Effector memory CD8-positive, alpha-beta T cell (primary cell): ENCODE results near the gene SMNDC1.
"Not testable (repeated sequence)": the region's sequence is repeated elsewhere in the genome, so short reads cannot be mapped to it uniquely, and the experiment has no call there.

Experiments
- ATAC-seq: fragments of 150-1000 bp; cut with Tn5 transposase; replicated peaks from 2 replicates; pipeline ENCODE4 v1.10.0; 2021; ENCODE audit warnings: mild to moderate bottlenecking, moderate library complexity
- DNase-seq, 3 experiments: peaks; one replicate each; pipeline ENCODE4 v3.0.0; 2021
- H3K27ac Mint-ChIP-seq, 2 donors: one replicate each; pipeline ENCODE4 v1.8.0; 2022; ENCODE audit warnings: mild to moderate bottlenecking in 2 of 2, mixed read lengths in 2 of 2, moderate library complexity in 2 of 2
- H3K27me3 Mint-ChIP-seq, 2 donors: one replicate each; pipeline ENCODE4 v1.8.0; 2022; ENCODE audit warnings: mixed read lengths in 2 of 2
- H3K36me3 Mint-ChIP-seq: one replicate; pipeline ENCODE4 v1.8.0; 2022; ENCODE audit warnings: mild to moderate bottlenecking, moderate library complexity, mixed read lengths; ENCODE audit not compliant: insufficient read depth
- H3K4me1 Mint-ChIP-seq, 2 donors: one replicate each; pipeline ENCODE4 v1.8.0; 2022; ENCODE audit warnings: low read depth in 2 of 2, mixed read lengths in 2 of 2
- H3K4me3 Mint-ChIP-seq, 2 donors: one replicate each; pipeline ENCODE4 v1.8.0; 2022; ENCODE audit warnings: mild to moderate bottlenecking in 2 of 2, mixed read lengths in 2 of 2, moderate library complexity in 2 of 2
- H3K9me3 Mint-ChIP-seq, 2 donors: one replicate each; pipeline ENCODE4 v1.8.0; 2022; ENCODE audit warnings: mixed read lengths in 2 of 2

The SMNDC1 gene

GRCh38 chr10:110296966-110297365, 7.8 kb downstream of the SMNDC1 start:
- ATAC-seq (no peak), DNase-seq (no peak)
- Mint-ChIP-seq H3K9me3 (no peaks in the 10 kb centered on the region), H3K27ac (peak overlapping the region; percentile 3 to 32), H3K4me3 (no peak overlapping the region), H3K36me3 (peaks cover 89% of the 10 kb centered on the region), H3K4me1 (peaks cover 12 to 26% of the 10 kb centered on the region in 2 donors), H3K27me3 (no peaks in the 10 kb centered on the region)

- no peaks in the 10 kb centered on the region for H3K9me3 Mint-ChIP-seq
- H3K36me3 Mint-ChIP-seq = peaks cover 41% of the 10 kb centered on the region
- H3K4me1 Mint-ChIP-seq = no peaks in the 10 kb centered on the region
- DNase-seq = no peak
- no peak overlapping the region for H3K4me3 Mint-ChIP-seq
- peak overlapping the region in 1 of 2 donors; percentile 60 for H3K27ac Mint-ChIP-seq
- ATAC-seq = no peak
- H3K27me3 Mint-ChIP-seq = no peaks in the 10 kb centered on the region
Observed at GRCh38 chr10:110286841-110287240, 17.9 kb downstream of the SMNDC1 start.

GRCh38 chr10:110285501-110285900, 19.2 kb downstream of the SMNDC1 start:
- Mint-ChIP-seq H3K27ac (no peak overlapping the region), H3K4me1 (no peaks in the 10 kb centered on the region), H3K9me3 (no peaks in the 10 kb centered on the region), H3K4me3 (no peak overlapping the region), H3K27me3 (no peaks in the 10 kb centered on the region), H3K36me3 (peaks cover 40% of the 10 kb centered on the region)
- ATAC-seq (no peak), DNase-seq (no peak)

GRCh38 chr10:110284262-110284661, 20.5 kb downstream of the SMNDC1 start:
- H3K27me3 Mint-ChIP-seq = no peaks in the 10 kb centered on the region
- peaks cover 41% of the 10 kb centered on the region for H3K36me3 Mint-ChIP-seq
- ATAC-seq (no peak), DNase-seq (no peak)
- H3K9me3 Mint-ChIP-seq = no peaks in the 10 kb centered on the region
- no peak overlapping the region for H3K4me3 Mint-ChIP-seq
- no peaks in the 10 kb centered on the region for H3K4me1 Mint-ChIP-seq
- H3K27ac Mint-ChIP-seq = peak overlapping the region in 1 of 2 donors; percentile 67

GRCh38 chr10:110279407-110279986, 25.2 kb downstream of the SMNDC1 start:
- Mint-ChIP-seq H3K4me3 (no peak overlapping the region), H3K4me1 (peaks cover 0 to 16% of the 10 kb centered on the region in 2 donors), H3K27me3 (peaks cover 0 to 4% of the 10 kb centered on the region in 2 donors), H3K36me3 (peaks cover 16% of the 10 kb centered on the region), H3K27ac (no peak overlapping the region), H3K9me3 (no peaks in the 10 kb centered on the region)
- ATAC-seq = peak; percentile 48
- peak; percentile 38 to 54 (median 41) for DNase-seq

- H3K27me3 Mint-ChIP-seq = peaks cover 0 to 4% of the 10 kb centered on the region in 2 donors
- no peak overlapping the region for H3K27ac Mint-ChIP-seq
- no peak for DNase-seq
- H3K9me3 Mint-ChIP-seq = no peaks in the 10 kb centered on the region
- H3K36me3 Mint-ChIP-seq = peaks cover 13% of the 10 kb centered on the region
- no peak for ATAC-seq
- no peak overlapping the region for H3K4me3 Mint-ChIP-seq
- peaks cover 0 to 18% of the 10 kb centered on the region in 2 donors for H3K4me1 Mint-ChIP-seq
Observed at GRCh38 chr10:110278562-110279406, 25.9 kb downstream of the SMNDC1 start.

- DNase-seq (no peak), ATAC-seq (no peak)
- H3K9me3 Mint-ChIP-seq = no peaks in the 10 kb centered on the region
- peaks cover 3 to 25% of the 10 kb centered on the region in 2 donors for H3K4me1 Mint-ChIP-seq
- peaks cover 0 to 4% of the 10 kb centered on the region in 2 donors for H3K27me3 Mint-ChIP-seq
- no peak overlapping the region for H3K4me3 Mint-ChIP-seq
- H3K27ac Mint-ChIP-seq = no peak overlapping the region
- H3K36me3 Mint-ChIP-seq = peaks cover 12% of the 10 kb centered on the region
Observed at GRCh38 chr10:110277591-110277990, 27.1 kb downstream of the SMNDC1 start.

- Mint-ChIP-seq H3K36me3 (peaks cover 12% of the 10 kb centered on the region), H3K9me3 (no peaks in the 10 kb centered on the region), H3K4me1 (peaks cover 3 to 25% of the 10 kb centered on the region in 2 donors), H3K4me3 (no peak overlapping the region), H3K27me3 (peaks cover 0 to 4% of the 10 kb centered on the region in 2 donors), H3K27ac (no peak overlapping the region)
- no peak for ATAC-seq
- no peak for DNase-seq
Observed at GRCh38 chr10:110276603-110277002, 28.1 kb downstream of the SMNDC1 start.

- Mint-ChIP-seq H3K4me3 (peak overlapping the region in 1 of 2 donors; percentile 34), H3K36me3 (peaks cover 6% of the 10 kb centered on the region), H3K27ac (peak overlapping the region in 1 of 2 donors; percentile 89), H3K27me3 (peaks cover 0 to 4% of the 10 kb centered on the region in 2 donors), H3K4me1 (peaks cover 3 to 25% of the 10 kb centered on the region in 2 donors), H3K9me3 (no peaks in the 10 kb centered on the region)
- ATAC-seq (peak; percentile 89), DNase-seq (peak in 1 of 3 experiments; percentile 19)
Observed at GRCh38 chr10:110275128-110275729, 29.5 kb downstream of the SMNDC1 start.

- Mint-ChIP-seq H3K27me3 (peaks cover 0 to 4% of the 10 kb centered on the region in 2 donors), H3K4me3 (peak overlapping the region in 1 of 2 donors; percentile 34), H3K4me1 (peaks cover 7 to 28% of the 10 kb centered on the region in 2 donors), H3K36me3 (peaks cover 6% of the 10 kb centered on the region), H3K27ac (peak overlapping the region in 1 of 2 donors; percentile 89), H3K9me3 (no peaks in the 10 kb centered on the region)
- ATAC-seq = no peak
- no peak for DNase-seq
Observed at GRCh38 chr10:110274647-110275046, 30.1 kb downstream of the SMNDC1 start.

GRCh38 chr10:110274072-110274627, 30.6 kb downstream of the SMNDC1 start:
- H3K27ac Mint-ChIP-seq = peak overlapping the region in 1 of 2 donors; percentile 89
- peaks cover 6% of the 10 kb centered on the region for H3K36me3 Mint-ChIP-seq
- peaks cover 0 to 4% of the 10 kb centered on the region in 2 donors for H3K27me3 Mint-ChIP-seq
- ATAC-seq = no peak
- peak overlapping the region in 1 of 2 donors; percentile 34 for H3K4me3 Mint-ChIP-seq
- no peaks in the 10 kb centered on the region for H3K9me3 Mint-ChIP-seq
- no peak for DNase-seq
- H3K4me1 Mint-ChIP-seq = peaks cover 12 to 33% of the 10 kb centered on the region in 2 donors

- peaks cover 0 to 4% of the 10 kb centered on the region in 2 donors for H3K27me3 Mint-ChIP-seq
- peaks cover 6% of the 10 kb centered on the region for H3K36me3 Mint-ChIP-seq
- H3K4me1 Mint-ChIP-seq = peaks cover 19 to 32% of the 10 kb centered on the region in 2 donors
- DNase-seq = peak in 2 of 3 experiments; percentile 10 to 12
- no peaks in the 10 kb centered on the region for H3K9me3 Mint-ChIP-seq
- peak; percentile 66 for ATAC-seq
- peak overlapping the region in 1 of 2 donors; percentile 48 for H3K4me3 Mint-ChIP-seq
- peak overlapping the region in 1 of 2 donors; percentile 89 for H3K27ac Mint-ChIP-seq
Observed at GRCh38 chr10:110273474-110273873, 31.2 kb downstream of the SMNDC1 start.

- H3K9me3 Mint-ChIP-seq, H3K4me3 Mint-ChIP-seq, DNase-seq, ATAC-seq, H3K27me3 Mint-ChIP-seq, H3K36me3 Mint-ChIP-seq: not testable (repeated sequence)
- H3K27ac Mint-ChIP-seq = peak overlapping the region in 1 of 2 donors; percentile 89
- H3K4me1 Mint-ChIP-seq = peaks cover 24 to 29% of the 10 kb centered on the region in 2 donors
Observed at GRCh38 chr10:110272995-110273394, 31.7 kb downstream of the SMNDC1 start.
